ENCODE measurements around the gene SCARB1.

The SCARB1 gene

DNA sequence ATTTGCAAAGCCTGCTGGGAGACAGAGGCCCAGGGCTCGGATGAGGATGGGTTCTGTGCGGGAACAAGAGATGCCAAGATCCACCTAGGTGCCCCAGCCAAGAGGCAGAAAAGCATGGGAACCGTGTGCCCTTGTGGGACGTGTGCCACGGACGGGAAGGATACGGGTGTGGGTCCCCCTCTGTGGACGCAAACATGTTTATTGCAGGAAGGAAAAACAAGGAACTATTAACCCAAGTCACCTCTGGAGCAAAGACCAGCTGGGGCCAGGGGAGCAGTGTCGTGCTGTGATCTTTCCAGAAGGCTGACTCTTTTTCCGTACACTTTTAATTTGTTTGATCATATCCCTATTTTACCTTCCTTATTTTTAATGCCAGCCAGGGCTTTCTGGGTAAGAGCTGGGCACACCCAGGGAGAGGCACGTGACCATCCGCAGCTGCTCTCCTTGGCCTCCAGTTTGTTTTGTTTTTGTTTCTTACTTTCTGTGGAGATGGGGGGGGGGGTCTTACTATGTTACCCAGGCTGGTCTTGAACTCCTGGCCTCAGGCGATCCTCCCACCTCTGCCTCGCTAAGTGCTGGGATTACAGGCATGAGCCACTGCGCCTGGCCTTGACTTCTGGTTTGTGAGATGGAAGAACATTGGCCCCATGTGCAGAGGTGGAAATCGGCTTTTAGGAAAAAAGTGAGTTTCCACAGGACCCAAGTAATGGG lies 20.7 kb downstream of the SCARB1 start:
- DNase-seq (ENCODE audit: low spot score) = no peak

DNA sequence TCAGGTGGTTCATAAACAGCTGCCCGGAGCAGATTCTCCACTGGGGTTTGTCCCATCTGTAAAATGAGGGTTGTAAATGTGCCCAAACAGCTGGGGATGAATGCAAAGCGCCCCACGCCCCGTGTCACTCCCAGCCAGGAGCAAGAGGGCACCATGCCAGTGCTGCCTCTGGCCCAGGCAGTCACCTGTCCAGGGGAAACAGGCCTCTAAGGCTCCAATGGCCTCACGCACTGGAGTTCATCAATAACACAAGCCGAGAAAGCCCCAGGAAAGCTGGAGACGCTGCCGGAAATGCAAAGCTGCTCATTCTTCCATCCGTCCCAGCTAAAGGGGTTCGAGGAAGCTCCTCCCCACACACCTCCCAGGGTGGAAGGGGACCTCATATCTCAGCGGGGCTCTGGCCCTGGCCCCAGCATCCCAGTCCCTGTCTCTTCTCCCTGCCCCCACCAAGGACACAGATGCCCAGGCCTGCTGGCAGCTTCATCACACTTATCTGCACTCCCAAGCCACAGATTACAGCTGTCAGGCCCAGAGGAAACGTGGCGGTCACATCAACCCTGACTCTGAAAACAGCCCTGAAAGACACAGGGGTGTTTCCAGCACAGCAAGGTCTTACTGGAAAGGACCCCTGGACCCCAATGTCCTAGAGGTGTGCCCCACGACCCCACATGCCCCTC lies 21.5 kb downstream of the SCARB1 start:
- DNase-seq (ENCODE audit: low spot score) = no peak

DNA sequence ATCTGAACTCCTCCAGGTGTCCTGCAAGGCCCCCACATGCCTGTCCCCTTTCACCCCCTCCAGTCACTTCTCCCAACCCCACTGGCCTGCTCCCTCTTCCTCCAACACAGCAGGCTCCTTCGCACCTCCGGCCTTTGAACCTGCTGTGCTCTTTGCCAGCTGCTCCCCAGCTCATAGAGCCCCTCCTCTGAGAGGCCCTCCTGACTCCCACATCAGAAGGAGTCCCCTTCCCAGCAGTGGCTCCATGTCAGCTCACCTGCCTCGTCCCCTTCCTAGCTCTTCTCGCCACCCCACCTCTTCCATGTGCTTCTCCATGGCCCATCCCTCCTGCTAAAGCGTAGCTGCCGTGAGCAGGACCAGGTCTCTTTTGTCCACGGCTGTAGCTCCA lies 22.1 kb downstream of the SCARB1 start:
- DNase-seq (ENCODE audit: low spot score) = no peak

GRCh38 chr12:124837958-124838803 lies 25.5 kb downstream of the SCARB1 start:
- DNase-seq (ENCODE audit: low spot score) = peak; percentile 88

DNA sequence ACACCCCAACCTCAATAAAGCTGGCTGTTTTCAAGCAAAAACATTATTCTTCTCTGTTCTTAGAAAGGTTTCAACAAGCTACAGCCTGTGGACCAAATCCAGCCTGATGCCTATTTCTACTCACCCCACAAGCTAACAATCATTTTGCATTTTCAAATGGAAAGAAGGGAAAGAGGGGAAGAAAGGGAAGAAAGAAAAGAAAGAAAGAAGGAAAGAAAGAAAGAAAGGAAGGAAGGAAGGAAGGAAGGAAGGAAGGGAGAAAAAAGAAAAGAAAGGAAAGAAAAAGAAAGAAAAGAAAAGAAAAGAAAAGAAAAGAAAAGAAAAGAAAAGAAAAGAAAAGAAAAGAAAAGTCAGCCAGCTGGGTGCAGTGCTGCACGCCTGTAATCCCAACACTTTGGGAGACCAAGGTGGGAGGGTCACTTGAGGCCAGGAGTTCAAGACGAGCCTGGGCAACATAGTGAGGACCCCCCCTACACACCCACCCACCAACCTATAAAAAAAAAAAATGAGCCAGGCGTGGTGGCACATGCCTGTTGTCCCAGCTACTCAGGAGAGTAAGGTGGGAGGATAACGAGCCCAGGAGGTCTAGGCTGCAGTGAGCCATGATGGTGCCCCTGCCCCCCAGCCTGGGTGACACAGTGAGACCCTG lies 26.3 kb downstream of the SCARB1 start:
- no peak for DNase-seq (ENCODE audit: low spot score)

- DNase-seq (ENCODE audit: low spot score) = no peak
Observed at GRCh38 chr12:124836759-124837158, 26.9 kb downstream of the SCARB1 start.

DNA sequence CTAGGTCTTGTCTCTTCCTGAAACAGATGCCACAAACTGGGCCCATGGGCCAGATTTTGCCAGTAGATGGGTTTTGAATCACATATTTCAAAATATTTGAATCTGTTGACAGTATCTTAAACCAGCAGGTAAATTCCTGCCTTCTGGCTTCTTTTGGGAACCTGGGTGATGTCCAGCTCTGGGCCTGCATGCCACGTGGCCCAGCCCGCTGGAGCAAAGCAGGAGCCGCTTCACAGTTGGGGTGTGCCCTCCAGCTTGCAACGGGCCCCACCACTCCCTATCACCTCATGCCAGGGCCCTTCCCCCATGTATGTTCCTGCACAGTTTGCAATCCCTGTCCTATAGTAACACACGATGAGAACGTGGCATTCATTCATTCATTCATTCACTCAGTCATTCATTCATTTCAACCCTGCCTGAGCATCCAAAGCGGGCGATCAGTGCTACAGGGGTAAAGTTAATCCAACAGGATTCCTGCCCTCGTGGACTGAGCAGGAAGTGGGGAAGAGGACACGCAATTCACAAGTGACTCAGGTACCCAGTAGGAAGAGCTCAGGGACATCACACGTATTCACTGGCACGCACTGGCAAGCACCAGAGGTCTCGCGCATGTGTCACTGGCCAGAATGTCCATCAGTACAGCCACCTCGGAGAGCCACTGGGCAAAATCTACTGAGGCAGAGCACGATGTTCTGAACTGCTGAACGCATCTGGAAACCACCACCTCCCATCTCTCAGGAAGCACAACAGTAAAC lies 27.8 kb downstream of the SCARB1 start:
- DNase-seq (ENCODE audit: low spot score) = no peak

GRCh38 chr12:124834822-124835221 lies 28.8 kb downstream of the SCARB1 start:
- DNase-seq (ENCODE audit: low spot score) = no peak

GRCh38 chr12:124833693-124834122 lies 30.0 kb downstream of the SCARB1 start:
- no peak for DNase-seq (ENCODE audit: low spot score)

DNA sequence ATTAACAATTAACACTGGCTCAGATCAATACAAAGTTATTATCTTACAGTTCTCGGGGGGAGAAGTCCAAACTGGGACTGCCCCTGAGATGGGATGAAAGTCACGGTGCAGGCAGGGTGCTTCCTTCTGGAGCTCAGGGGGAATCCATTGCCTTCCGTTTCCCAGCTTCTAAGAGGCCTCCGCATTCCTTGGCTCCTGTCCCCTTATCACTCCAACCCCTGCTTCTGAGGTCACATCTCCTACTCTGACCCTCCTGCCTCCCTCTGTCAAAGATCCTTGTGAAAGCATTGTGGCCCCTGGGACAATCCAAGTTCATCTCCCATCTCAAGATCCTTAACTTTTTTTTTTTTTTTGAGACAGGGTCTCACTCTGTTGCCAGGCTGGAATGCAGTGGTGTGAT lies 30.8 kb downstream of the SCARB1 start:
- no peak for DNase-seq (ENCODE audit: low spot score)

DNA sequence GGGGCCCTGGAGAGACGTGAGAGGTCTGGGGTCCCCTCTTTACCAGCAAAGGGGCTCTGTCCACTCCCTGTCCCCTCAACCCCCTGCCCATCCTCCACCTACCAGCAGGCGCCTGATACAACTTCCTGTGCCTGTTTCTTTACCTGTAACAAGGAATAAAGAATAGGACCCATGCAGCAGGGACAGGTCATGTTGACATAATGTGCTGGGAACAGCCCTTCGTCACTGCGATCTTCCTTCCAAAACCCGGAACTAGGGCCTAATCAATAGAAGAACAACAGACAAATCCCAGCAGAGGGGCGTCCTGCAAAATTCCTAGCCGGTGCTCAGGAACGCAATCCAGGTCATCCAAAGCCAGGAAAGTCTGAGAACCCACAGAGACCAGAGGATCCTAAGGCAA lies 32.1 kb downstream of the SCARB1 start:
- DNase-seq (ENCODE audit: low spot score) = no peak

GRCh38 chr12:124830306-124830705 lies 33.4 kb downstream of the SCARB1 start:
- DNase-seq (ENCODE audit: low spot score) = no peak

DNA sequence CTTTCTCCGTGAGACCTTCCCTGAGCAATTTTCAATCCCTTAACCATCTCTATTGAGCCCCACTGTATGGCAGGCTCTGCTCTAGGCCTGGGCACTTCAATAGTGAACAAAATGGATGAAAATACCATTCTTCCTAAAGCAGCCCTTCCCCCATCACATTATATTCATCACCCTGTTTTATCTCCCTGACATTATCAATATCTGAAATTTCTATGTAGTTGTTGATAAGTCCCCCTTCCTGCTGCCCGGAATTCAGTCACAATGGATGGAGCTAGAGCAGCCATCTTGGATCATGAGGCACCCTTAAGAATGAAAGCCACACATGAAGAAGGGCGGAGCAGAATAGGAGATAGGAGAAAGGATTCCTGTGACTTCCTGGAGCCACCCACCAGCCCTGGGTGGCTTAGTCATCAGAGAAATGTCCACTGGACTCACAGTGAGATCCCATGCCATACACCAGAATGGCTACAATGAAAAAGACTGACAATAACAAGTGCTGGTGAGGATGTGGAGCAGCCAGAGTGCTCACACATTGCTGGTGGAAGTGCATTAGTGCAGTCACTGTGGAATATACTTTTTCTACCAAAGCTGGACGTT lies 33.9 kb downstream of the SCARB1 start:
- DNase-seq (ENCODE audit: low spot score) = no peak

DNA sequence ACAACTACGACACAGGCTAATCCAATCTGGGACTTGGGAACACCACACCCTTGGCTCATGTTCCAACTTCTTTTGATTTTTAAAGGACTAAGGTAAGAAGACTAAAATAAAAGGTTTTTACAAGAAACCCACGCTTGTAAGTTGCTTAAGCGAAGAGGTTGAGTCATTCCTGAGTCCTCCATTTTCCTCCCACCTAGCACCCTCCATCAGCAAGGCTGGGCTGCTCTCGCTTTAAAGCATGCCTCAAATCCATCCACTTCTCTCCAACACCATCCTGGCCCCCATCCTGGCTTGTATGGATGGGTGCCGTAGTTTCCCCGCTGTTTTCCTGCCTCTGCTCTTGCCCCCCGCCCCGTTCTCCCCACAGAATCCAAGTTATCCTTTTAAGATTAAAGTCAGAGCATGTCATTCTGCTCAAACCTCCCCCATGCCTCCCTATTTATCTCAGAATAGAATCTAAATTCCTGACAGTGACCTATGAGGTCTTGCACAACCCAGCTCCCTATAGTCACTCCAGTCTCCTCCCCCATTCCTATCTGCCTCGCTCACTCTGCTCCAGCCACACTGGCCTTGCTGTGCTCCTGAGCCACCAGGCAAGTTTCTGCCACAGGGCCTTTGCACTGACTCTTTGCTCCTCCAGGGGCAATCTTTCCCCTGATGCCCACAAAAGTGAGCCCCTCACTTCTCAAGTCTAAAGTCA lies 34.5 kb downstream of the SCARB1 start:
- DNase-seq (ENCODE audit: low spot score) = peak; percentile 91

- DNase-seq (ENCODE audit: low spot score) = peak; percentile 57
Observed at GRCh38 chr12:124828264-124829007, 35.2 kb downstream of the SCARB1 start.

- no peak for DNase-seq (ENCODE audit: low spot score)
Observed at GRCh38 chr12:124827588-124828184, 36.0 kb downstream of the SCARB1 start.

DNA sequence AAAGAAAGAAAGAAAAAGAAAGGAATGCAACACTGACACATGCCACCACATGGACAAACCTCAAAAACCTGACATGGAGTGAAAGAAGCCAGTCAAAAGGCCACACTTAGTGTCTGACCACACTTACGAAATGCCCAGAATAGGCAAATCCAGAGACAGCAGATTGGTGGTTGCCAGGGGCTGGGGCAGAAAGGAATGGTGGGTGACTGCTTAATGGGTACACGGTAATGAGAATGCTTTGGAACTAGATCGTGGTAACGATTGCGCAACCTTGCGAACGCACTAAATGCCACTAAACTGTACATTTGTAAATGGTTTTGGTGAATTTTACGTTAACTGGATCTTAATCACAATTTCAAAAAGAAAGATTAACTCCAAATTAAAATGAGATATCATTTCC lies 39.5 kb downstream of the SCARB1 start:
- no peak for DNase-seq (ENCODE audit: low spot score)

DNA sequence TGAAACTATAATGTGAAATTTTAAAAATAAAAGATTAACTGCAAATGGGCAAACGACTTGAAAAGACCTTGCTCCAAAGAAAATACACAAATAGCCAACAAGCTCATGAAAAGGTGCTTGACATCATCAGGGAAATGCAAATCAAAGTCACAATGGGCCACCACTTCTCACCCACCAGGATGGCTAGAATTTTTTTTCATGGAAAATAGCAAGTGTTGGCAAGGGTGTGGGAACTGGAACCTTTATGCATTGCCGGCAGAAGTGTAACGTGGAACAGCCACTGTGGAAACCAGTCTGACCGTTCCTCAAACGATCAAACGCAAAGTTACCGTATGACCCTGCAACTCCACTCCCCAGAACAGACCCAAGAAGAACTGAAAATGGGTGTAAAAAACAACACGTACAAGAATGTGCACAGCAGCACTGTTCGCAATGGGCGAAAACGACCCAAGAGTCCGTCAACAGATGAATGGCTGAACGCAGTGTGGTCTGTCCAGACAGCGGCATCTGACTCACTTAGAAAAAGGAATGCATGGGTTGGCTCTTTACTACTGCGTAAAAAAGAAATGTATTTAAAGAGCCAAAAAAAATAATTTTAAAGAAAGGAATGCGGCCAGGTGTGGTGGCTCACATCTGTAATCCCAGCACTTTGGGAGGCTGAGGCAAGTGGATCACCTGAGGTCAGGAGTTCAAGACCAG lies 40.2 kb downstream of the SCARB1 start:
- DNase-seq (ENCODE audit: low spot score) = no peak

DNA sequence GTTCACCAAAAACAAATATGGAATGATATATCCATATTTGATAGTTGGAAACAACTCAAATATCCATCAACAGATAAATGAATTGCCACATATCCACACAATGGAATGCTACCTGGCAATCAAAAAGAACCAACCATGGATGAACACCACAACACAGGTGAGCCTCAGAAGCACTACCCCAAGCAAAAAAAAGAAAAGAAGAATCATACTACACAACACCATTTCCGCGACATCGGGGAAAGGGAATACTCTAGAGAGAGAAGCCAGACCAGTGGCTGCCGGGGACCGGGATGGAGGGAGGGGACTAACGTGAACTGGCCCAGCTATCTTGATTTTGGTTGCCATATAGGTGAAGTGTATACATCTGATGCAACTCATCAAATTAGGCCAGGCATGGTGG lies 41.4 kb downstream of the SCARB1 start:
- DNase-seq (ENCODE audit: low spot score) = no peak
